Activated naive CD8-positive, alpha-beta T cell (primary cell): ENCODE measurements around the gene ASB6.

Experiments
- H3K27ac Mint-ChIP-seq: one replicate; pipeline ENCODE4 v1.8.0; 2021; ENCODE audit warnings: mixed read lengths
- H3K27me3 Mint-ChIP-seq: one replicate; pipeline ENCODE4 v1.8.0; 2021; ENCODE audit warnings: mixed read lengths
- H3K36me3 Mint-ChIP-seq: one replicate; pipeline ENCODE4 v1.8.0; 2021; ENCODE audit warnings: mixed read lengths
- H3K4me1 Mint-ChIP-seq: one replicate; pipeline ENCODE4 v1.8.0; 2021; ENCODE audit warnings: low read depth, mixed read lengths
- H3K4me3 Mint-ChIP-seq: one replicate; pipeline ENCODE4 v1.8.0; 2021; ENCODE audit warnings: mild to moderate bottlenecking, mixed read lengths
- H3K9me3 Mint-ChIP-seq: one replicate; pipeline ENCODE4 v1.8.0; 2021; ENCODE audit warnings: low read depth, mixed read lengths

ASB6 gene

DNA sequence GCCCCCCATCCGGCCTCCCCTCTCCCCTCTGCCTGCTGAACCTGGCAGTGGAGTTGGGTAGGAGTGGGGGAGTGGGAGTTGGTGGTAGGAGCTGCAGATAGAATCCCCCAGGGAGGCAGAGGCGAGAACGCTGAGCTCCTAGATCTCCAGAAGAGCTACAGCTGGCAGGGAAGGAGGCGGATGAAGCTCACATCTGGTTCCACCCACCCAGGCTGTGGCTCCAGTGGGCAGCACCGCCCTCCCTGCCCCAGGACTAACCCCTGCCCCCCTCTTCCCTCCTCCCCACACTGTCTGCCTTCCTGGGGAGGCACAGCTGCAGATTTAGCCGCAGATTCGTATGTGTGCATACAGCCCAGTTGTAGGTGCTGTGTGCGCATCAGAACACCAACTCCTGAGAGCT lies 55.3 kb downstream of the ASB6 start:
- no peaks in the 10 kb centered on the region for H3K36me3 Mint-ChIP-seq
- no peak overlapping the region for H3K4me3 Mint-ChIP-seq
- H3K27me3 Mint-ChIP-seq, result no peaks in the 10 kb centered on the region
- H3K27ac Mint-ChIP-seq, result no peak overlapping the region
- H3K4me1 Mint-ChIP-seq, result peaks cover 42% of the 10 kb centered on the region
- H3K9me3 Mint-ChIP-seq, result no peaks in the 10 kb centered on the region

DNA sequence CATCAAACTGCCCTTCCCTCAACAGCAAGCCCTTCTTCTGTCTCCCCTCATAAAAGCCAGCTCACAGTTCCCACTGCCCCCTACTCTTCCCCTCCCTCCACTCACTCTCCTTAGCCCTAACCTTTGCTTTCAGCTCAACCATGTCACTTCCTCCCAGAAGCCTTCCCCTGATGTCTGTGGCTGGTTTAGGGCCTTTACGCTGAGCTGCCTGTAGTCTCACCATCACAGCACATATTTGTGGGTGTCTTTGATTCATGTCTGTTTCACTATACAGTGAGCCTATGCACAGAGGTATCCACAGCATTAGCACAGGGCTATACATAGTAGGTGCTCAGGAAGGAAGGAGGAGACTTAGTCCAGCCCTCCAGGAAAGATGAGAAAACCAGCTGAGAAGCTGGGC lies 55.7 kb downstream of the ASB6 start:
- Mint-ChIP-seq H3K27me3 (no peaks in the 10 kb centered on the region), H3K4me1 (peaks cover 42% of the 10 kb centered on the region), H3K36me3 (no peaks in the 10 kb centered on the region), H3K4me3 (peak overlapping the region; percentile 18), H3K27ac (peak overlapping the region; percentile 64), H3K9me3 (no peaks in the 10 kb centered on the region)

DNA sequence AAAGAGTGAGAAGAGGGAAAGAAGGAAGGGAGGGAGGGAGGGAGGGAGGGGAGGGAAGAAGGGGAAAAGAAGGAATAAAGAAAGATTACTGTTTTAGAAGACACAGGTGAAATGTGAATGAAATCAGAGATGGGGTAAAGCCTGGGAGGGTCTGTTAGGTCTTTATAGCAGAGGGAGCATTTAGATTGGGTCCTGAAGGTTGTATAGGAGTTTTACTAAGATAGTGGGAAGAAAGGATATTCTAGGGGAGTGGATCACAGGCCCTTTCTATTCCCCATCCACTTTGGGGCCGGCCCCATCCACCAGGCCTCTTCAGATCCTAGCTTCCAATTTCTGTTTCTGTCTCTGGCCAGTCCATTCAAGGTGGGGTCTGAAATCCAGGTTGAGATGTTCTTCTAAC lies 56.6 kb downstream of the ASB6 start:
- H3K4me3 Mint-ChIP-seq, result no peak overlapping the region
- H3K9me3 Mint-ChIP-seq, result no peaks in the 10 kb centered on the region
- H3K27me3 Mint-ChIP-seq, result no peaks in the 10 kb centered on the region
- H3K27ac Mint-ChIP-seq, result no peak overlapping the region
- no peaks in the 10 kb centered on the region for H3K36me3 Mint-ChIP-seq
- H3K4me1 Mint-ChIP-seq, result peaks cover 47% of the 10 kb centered on the region
